HepG2 (cell line): ENCODE data around the gene SLIT3. TPM values are rescaled to one million over a fixed set of nuclear protein-coding genes. Genes with fewer than 3 reads are reported as not detected.

Experiments used
- ATAC-seq: fragments of 200-7000 bp; cut with Tn5 transposase; 3 replicates; pipeline ENCODE4 v1.9.1; 2020; ENCODE audit warnings: mild to moderate bottlenecking, moderate library complexity
- BruUV-seq: library from RNA; stranded (reverse); fragments of 400-500 nt; replicated peaks from 2 replicates; lab custom pipeline; 2021; lab: Mats Ljungman, UMichigan
- CTCF ChIA-PET: fragments of 300-600 bp; formaldehyde crosslinking; extraction: SDS; loops from one replicate; lab custom pipeline; 2021; ENCODE audit warnings: low total read pairs, inconsistent platforms, low intra/inter-chr PET ratio; lab: Yijun Ruan, JAX
- POLR2A ChIA-PET: fragments of 350-600 bp; sonication (Branson Sonifier 250); formaldehyde crosslinking; loops from one replicate; lab custom pipeline; 2020; ENCODE audit warnings: antibody characterized with exemption, inconsistent platforms; lab: Yijun Ruan, JAX
- DNase-seq: peaks from one replicate; pipeline ENCODE4 v3.0.0-alpha.2; 2015; ENCODE audit warnings: low spot score
- FAIRE-seq: peaks from 3 replicates; lab custom pipeline; 2011; peaks lifted over from hg19 to GRCh38; lab: Jason Lieb, UNC
- H2AFZ ChIP-seq: one replicate; pipeline ENCODE4 v1.6.1; 2011; ENCODE audit warnings: low read length, inconsistent platforms
- H3K27ac ChIP-seq: fragments of 300-600 bp; 3 replicates; pipeline ENCODE4 v1.8.0; 2011; ENCODE audit warnings: mixed run types, mild to moderate bottlenecking, mixed read lengths, low read length, inconsistent platforms; ENCODE audit not compliant: insufficient read depth; ENCODE audit errors: extremely low read length
- H3K27me3 ChIP-seq, 2 experiments: fragments of 200-600 bp in 1 of 2; 2 replicates in 1 of 2; 3 replicates in 1 of 2; pipeline versions ENCODE4 v1.6.0 to v1.8.0; 2011; ENCODE audit warnings: low read length in 2 of 2, mild to moderate bottlenecking in 2 of 2, moderate library complexity in 2 of 2, inconsistent platforms in 1 of 2; ENCODE audit not compliant: insufficient read depth in 2 of 2, control insufficient read depth in 1 of 2
- H3K36me3 ChIP-seq, 2 experiments: fragments of 200-600 bp in 1 of 2; replicated peaks in 1 of 2; 2 replicates in 1 of 2; 3 replicates in 1 of 2; pipeline versions ENCODE4 v1.5.1 to v1.8.0; 2011; ENCODE audit warnings: low read length in 2 of 2, inconsistent platforms in 1 of 2; ENCODE audit not compliant: insufficient read depth in 2 of 2, control insufficient read depth in 1 of 2
- H3K4me1 ChIP-seq: 2 replicates; pipeline ENCODE4 v1.5.1; 2012; ENCODE audit warnings: low read length, inconsistent platforms; ENCODE audit not compliant: insufficient read depth
- H3K4me2 ChIP-seq: 2 replicates; pipeline ENCODE4 v1.6.0; 2011; ENCODE audit warnings: low read depth, low read length, inconsistent platforms
- H3K4me3 ChIP-seq, 3 experiments: fragments of 200-600 bp in 1 of 3; sonication (generic), shearing (Covaris generic) in 1 of 3; replicated peaks in 1 of 3; 2 replicates each; pipeline ENCODE4 v1.5.1; 2011 to 2016; ENCODE audit warnings: low read length in 3 of 3, inconsistent platforms in 2 of 3, low read depth in 2 of 3, mild to moderate bottlenecking in 2 of 3, control low read depth in 1 of 3, mixed read lengths in 1 of 3; ENCODE audit not compliant: insufficient read depth in 1 of 3
- H3K79me2 ChIP-seq: one replicate; pipeline ENCODE4 v1.6.1; 2011; ENCODE audit warnings: low read length, inconsistent platforms; ENCODE audit not compliant: insufficient read depth
- H3K9ac ChIP-seq: 2 replicates; pipeline ENCODE4 v1.6.0; 2011; ENCODE audit warnings: mild to moderate bottlenecking, low read depth, low read length, inconsistent platforms; ENCODE audit not compliant: insufficient read depth
- H3K9me3 ChIP-seq: 2 replicates; pipeline ENCODE4 v1.5.1; 2012; ENCODE audit warnings: mild to moderate bottlenecking, low read length
- H4K20me1 ChIP-seq: 2 replicates; pipeline ENCODE4 v1.6.0; 2011; ENCODE audit warnings: inconsistent platforms, mild to moderate bottlenecking, low read length, moderate library complexity; ENCODE audit not compliant: insufficient read depth
- FOXA1 ChIP-seq, 2 experiments: fragments of 450-650 bp in 1 of 2; sonication (generic) in 1 of 2; formaldehyde crosslinking in 1 of 2; IDR thresholded peaks; 2 replicates each; pipeline versions ENCODE4 v1.4.0 to v1.6.1; 2016 to 2020; ENCODE audit warnings: missing genetic modification reagents in 1 of 2
- FOXA3 ChIP-seq: IDR thresholded peaks from 2 replicates; pipeline ENCODE4 v1.6.1; 2016; ENCODE audit warnings: missing genetic modification reagents, missing compliant biosample characterization
- HNF4A ChIP-seq: sonication (generic); formaldehyde crosslinking; IDR thresholded peaks from 2 replicates; pipeline ENCODE4 v1.4.0; 2020; ENCODE audit warnings: missing genetic modification reagents
- ZBTB1 ChIP-seq: sonication (generic); formaldehyde crosslinking; IDR thresholded peaks from 2 replicates; pipeline ENCODE4 v1.4.0; 2020; ENCODE audit warnings: missing genetic modification reagents, borderline replicate concordance
- ZFP37 ChIP-seq: sonication (generic); formaldehyde crosslinking; IDR thresholded peaks from 2 replicates; pipeline ENCODE4 v1.4.0; 2020; ENCODE audit warnings: missing genetic modification reagents, borderline replicate concordance
- WGBS: methylation state at CpG from one replicate; pipeline ENCODE4 v1.1.6; 2017; ENCODE audit warnings: low lambda C conversion rate; 5-methylcytosine and 5-hydroxymethylcytosine counted together
- in situ Hi-C: cut with HindIII; loops from 2 replicates; pipeline ENCODE4 v1.10.0; 2017; ENCODE audit warnings: low pct_unique_long_range_greater_than_20kb; ENCODE audit not compliant: extremely low pct_ligation_motif_present
- intact Hi-C: fragments of 100-400 bp; cut with micrococcal nuclease; formaldehyde crosslinking; loops from one replicate; pipeline ENCODE4 v1.10.0; 2022; ENCODE audit not compliant: unreplicated experiment
- polyA plus RNA-seq, 8 experiments: library from polyadenylated mRNA; depleted of rRNA in 3 of 8; stranded (reverse) in 7 of 8; unstranded in 1 of 8; fragments of >200 nt; fragmentation: Illumina TruSeq in 4 of 8; extraction: Trizol in 4 of 8; gene quantifications; 2 replicates each; pipeline versions ENCODE4 v1.2.1 to v1.2.3, GENCODE V29; 2011 to 2016; ENCODE audit warnings: low read depth in 4 of 8, missing spikeins in 1 of 8, mixed read lengths in 1 of 8; ENCODE audit not compliant: insufficient read depth in 1 of 8
- total RNA-seq, 5 experiments: library from RNA; depleted of rRNA; stranded (reverse); fragments of >200 nt; fragmentation: Illumina TruSeq; extraction: Trizol; gene quantifications; 2 replicates each; pipeline ENCODE4 v1.2.3, GENCODE V29; 2016; ENCODE audit warnings: low read depth in 1 of 5
- TF ChIP-seq, protein P1 (sequence below): sonication (generic); formaldehyde crosslinking; conservative IDR thresholded peaks from 2 replicates; pipeline ENCODE4 v1.4.0; 2020; ENCODE audit warnings: mild to moderate bottlenecking, missing genetic modification reagents, moderate library complexity

Gene SLIT3
- total and polyA plus RNA-seq, 2 of the 13 experiments (the other 11 are each of a cell fraction or from before 2014, with no cell fraction given): not detected

DNA sequence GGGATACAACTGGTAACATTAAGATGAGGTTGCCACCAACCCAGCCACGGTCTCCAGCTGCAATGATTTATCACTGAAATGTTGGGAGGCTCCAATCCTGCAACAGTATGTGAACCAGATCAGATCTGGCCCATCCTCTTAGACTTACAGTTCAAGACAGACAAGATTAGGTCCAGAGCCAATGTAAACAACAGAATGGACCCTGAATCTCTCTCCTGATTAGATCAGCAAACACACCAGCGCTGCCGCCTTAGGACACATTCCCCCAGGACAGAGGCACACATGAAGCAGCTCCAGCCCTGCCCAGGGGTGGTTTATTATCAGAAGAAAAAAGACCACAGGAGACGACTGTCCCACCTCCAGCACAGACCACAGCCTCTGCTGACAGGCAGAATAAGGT is 82.1 kb downstream of the SLIT3 start:
- intact Hi-C loops (no loop called here), in situ Hi-C loops (no loop called here)
- TF ChIP-seq HNF4A (CRISPR knock-in tag) (peak; percentile 75), FOXA3 (peak; percentile 66), ZFP37 (no peak), ZBTB1 (no peak), FOXA1 (IDR thresholded peaks at IDR 0.05) (no peak), FOXA1 (CRISPR knock-in tag; IDR thresholded peaks at IDR 0.05) (peak; percentile 75)
- TF ChIP-seq, protein P1, sequence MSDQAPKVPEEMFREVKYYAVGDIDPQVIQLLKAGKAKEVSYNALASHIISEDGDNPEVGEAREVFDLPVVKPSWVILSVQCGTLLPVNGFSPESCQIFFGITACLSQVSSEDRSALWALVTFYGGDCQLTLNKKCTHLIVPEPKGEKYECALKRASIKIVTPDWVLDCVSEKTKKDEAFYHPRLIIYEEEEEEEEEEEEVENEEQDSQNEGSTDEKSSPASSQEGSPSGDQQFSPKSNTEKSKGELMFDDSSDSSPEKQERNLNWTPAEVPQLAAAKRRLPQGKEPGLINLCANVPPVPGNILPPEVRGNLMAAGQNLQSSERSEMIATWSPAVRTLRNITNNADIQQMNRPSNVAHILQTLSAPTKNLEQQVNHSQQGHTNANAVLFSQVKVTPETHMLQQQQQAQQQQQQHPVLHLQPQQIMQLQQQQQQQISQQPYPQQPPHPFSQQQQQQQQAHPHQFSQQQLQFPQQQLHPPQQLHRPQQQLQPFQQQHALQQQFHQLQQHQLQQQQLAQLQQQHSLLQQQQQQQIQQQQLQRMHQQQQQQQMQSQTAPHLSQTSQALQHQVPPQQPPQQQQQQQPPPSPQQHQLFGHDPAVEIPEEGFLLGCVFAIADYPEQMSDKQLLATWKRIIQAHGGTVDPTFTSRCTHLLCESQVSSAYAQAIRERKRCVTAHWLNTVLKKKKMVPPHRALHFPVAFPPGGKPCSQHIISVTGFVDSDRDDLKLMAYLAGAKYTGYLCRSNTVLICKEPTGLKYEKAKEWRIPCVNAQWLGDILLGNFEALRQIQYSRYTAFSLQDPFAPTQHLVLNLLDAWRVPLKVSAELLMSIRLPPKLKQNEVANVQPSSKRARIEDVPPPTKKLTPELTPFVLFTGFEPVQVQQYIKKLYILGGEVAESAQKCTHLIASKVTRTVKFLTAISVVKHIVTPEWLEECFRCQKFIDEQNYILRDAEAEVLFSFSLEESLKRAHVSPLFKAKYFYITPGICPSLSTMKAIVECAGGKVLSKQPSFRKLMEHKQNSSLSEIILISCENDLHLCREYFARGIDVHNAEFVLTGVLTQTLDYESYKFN (CRISPR knock-in tag): peak; percentile 19; the same call in 1 of the 2 replicates
- Histone ChIP-seq H3K79me2 (no peaks in the 10 kb centered on the region), H3K27me3 (no peaks in the 10 kb centered on the region), H2AFZ (no peak overlapping the region), H4K20me1 (no peaks in the 10 kb centered on the region), H3K27ac (no peak overlapping the region), H3K4me2 (no peak overlapping the region), H3K4me1 (peaks cover 14% of the 10 kb centered on the region), H3K9me3 (no peaks in the 10 kb centered on the region), H3K4me3 (no peak overlapping the region), H3K9ac (no peak overlapping the region), H3K36me3 (no peaks in the 10 kb centered on the region)
- CTCF ChIA-PET: no interaction called here
- FAIRE-seq: peak; percentile 66
- peak; percentile 53 for DNase-seq
- WGBS: 0% methylated on average over 4 of the region's 4 CpGs
- POLR2A ChIA-PET: no interaction called here
- no TSS peak for BruUV-seq
- peak; percentile 89 for ATAC-seq
